Loucy (cell line): ENCODE results near the gene ABLIM2.

Experiments used
- H2AFZ ChIP-seq: fragments of 200-600 bp; sonication (generic); 2 replicates; pipeline ENCODE4 v1.6.0; 2016; ENCODE audit warnings: antibody characterized with exemption, mild to moderate bottlenecking, low read length, moderate library complexity
- H3F3A ChIP-seq: fragments of 200-600 bp; 2 replicates; pipeline ENCODE4 v1.6.0; 2016; ENCODE audit warnings: antibody characterized with exemption, low read depth, mild to moderate bottlenecking
- H3K27me3 ChIP-seq: fragments of 200-600 bp; sonication (generic); 2 replicates; pipeline ENCODE4 v1.6.1; 2014; ENCODE audit warnings: low read length, mild to moderate bottlenecking; ENCODE audit not compliant: insufficient read depth, poor library complexity, severe bottlenecking
- H3K36me3 ChIP-seq: fragments of 200-600 bp; sonication (generic); 2 replicates; pipeline ENCODE4 v1.6.1; 2016; ENCODE audit warnings: low read length; ENCODE audit not compliant: insufficient read depth
- H3K4me1 ChIP-seq: fragments of 200-600 bp; sonication (generic); 2 replicates; pipeline ENCODE4 v1.5.1; 2014; ENCODE audit warnings: low read length, mild to moderate bottlenecking; ENCODE audit not compliant: insufficient read depth, poor library complexity, severe bottlenecking
- H3K4me2 ChIP-seq: fragments of 200-600 bp; sonication (generic); 2 replicates; pipeline ENCODE4 v1.6.0; 2014; ENCODE audit warnings: antibody characterized with exemption, low read length, low read depth, mild to moderate bottlenecking; ENCODE audit not compliant: poor library complexity, severe bottlenecking
- H3K4me3 ChIP-seq: fragments of 200-600 bp; sonication (generic); 2 replicates; pipeline ENCODE4 v1.5.1; 2014; ENCODE audit warnings: low read length, mild to moderate bottlenecking, mixed read lengths; ENCODE audit not compliant: poor library complexity, severe bottlenecking
- H3K79me2 ChIP-seq: fragments of 200-600 bp; sonication (generic); 2 replicates; pipeline ENCODE4 v1.6.1; 2014; ENCODE audit warnings: low read length; ENCODE audit not compliant: insufficient read depth
- H3K9ac ChIP-seq: fragments of 200-600 bp; sonication (generic); 2 replicates; pipeline ENCODE4 v1.6.0; 2014; ENCODE audit warnings: mild to moderate bottlenecking, low read depth, low read length, moderate library complexity; ENCODE audit not compliant: poor library complexity, severe bottlenecking
- H3K9me2 ChIP-seq: fragments of 200-600 bp; sonication (generic); replicated peaks from 2 replicates; pipeline ENCODE4 v1.6.1; 2016; ENCODE audit warnings: low read depth, low read length, mixed read lengths
- H3K9me3 ChIP-seq: fragments of 200-600 bp; sonication (generic); 2 replicates; pipeline ENCODE4 v1.6.1; 2014; ENCODE audit warnings: mild to moderate bottlenecking, antibody characterized with exemption, low read length, low read depth; ENCODE audit not compliant: insufficient read depth
- H4K20me1 ChIP-seq: fragments of 200-600 bp; sonication (generic); 2 replicates; pipeline ENCODE4 v1.6.0; 2014; ENCODE audit warnings: antibody characterized with exemption, low read length, mild to moderate bottlenecking; ENCODE audit not compliant: insufficient read depth, poor library complexity, severe bottlenecking
- EZH2phosphoT487 ChIP-seq: fragments of 200-600 bp; IDR thresholded peaks from 2 replicates; pipeline ENCODE4 v1.6.1; 2018; ENCODE audit warnings: antibody characterized with exemption, mild to moderate bottlenecking, moderate library complexity, borderline replicate concordance
- TF ChIP-seq, protein P1 (sequence below): fragments of 200-600 bp; sonication (generic); conservative IDR thresholded peaks from 2 replicates; pipeline ENCODE4 v1.5.1; 2014; ENCODE audit warnings: mild to moderate bottlenecking, antibody characterized with exemption, low read length

The ABLIM2 gene

DNA sequence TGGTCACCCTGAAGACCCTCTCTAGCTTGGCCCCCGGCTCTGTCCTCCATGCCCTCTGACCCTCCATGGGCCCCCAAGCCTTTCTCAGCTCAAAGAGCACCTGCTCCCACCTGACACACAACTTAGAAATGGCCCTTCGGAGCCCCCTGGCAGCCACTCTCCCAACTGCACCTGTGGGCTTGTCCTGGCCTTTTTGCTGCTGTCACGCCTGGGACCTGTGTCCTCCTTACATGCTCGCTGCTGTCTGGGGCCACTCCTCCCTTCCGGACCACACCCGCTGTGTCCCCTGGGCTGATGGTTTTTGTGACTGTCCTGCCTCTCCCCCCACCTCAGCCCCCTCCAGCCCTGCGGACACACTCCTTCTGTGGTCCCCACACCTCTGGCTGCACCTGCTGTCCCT lies 112.7 kb downstream of the ABLIM2 start:
- Histone ChIP-seq H3K4me1 (no peaks in the 10 kb centered on the region), H3K79me2 (no peaks in the 10 kb centered on the region), H3K4me2 (no peak overlapping the region), H3F3A (no peaks in the 10 kb centered on the region), H4K20me1 (no peaks in the 10 kb centered on the region), H3K4me3 (no peak overlapping the region), H3K9me3 (peaks cover 3% of the 10 kb centered on the region; the same call in 1 of the 2 replicates), H3K27me3 (no peaks in the 10 kb centered on the region), H3K9ac (no peak overlapping the region), H3K36me3 (no peaks in the 10 kb centered on the region), H2AFZ (no peak overlapping the region), H3K9me2 (no peaks in the 10 kb centered on the region)
- no peak for TF ChIP-seq EZH2phosphoT487
- TF ChIP-seq, protein P1, sequence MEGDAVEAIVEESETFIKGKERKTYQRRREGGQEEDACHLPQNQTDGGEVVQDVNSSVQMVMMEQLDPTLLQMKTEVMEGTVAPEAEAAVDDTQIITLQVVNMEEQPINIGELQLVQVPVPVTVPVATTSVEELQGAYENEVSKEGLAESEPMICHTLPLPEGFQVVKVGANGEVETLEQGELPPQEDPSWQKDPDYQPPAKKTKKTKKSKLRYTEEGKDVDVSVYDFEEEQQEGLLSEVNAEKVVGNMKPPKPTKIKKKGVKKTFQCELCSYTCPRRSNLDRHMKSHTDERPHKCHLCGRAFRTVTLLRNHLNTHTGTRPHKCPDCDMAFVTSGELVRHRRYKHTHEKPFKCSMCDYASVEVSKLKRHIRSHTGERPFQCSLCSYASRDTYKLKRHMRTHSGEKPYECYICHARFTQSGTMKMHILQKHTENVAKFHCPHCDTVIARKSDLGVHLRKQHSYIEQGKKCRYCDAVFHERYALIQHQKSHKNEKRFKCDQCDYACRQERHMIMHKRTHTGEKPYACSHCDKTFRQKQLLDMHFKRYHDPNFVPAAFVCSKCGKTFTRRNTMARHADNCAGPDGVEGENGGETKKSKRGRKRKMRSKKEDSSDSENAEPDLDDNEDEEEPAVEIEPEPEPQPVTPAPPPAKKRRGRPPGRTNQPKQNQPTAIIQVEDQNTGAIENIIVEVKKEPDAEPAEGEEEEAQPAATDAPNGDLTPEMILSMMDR: no peak

DNA sequence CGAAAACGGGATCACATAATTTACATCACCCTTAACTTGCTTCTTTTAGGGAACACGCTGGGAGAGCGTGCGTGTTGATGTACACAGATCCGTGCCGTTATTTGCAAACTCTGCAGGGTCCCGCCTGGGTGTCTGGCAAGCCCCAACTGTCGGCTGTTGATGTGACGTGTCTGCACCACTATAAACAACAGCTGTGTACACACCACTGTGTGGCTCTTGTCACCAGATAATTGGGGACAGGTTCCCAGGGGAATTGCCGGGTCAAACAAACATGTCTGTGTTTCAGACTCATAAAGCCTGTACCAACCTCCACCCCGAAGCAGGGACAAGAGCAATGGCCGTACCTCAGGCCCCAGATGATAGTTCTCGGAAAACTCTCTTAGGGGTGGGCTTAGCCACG lies 113.9 kb downstream of the ABLIM2 start:
- Histone ChIP-seq H3K9ac (no peak overlapping the region), H3F3A (no peaks in the 10 kb centered on the region), H3K27me3 (no peaks in the 10 kb centered on the region), H2AFZ (no peak overlapping the region), H3K4me2 (no peak overlapping the region), H3K9me2 (no peaks in the 10 kb centered on the region), H3K79me2 (no peaks in the 10 kb centered on the region), H4K20me1 (no peaks in the 10 kb centered on the region), H3K36me3 (no peaks in the 10 kb centered on the region), H3K4me3 (no peak overlapping the region), H3K9me3 (no peaks in the 10 kb centered on the region; the same call in 1 of the 2 replicates), H3K4me1 (no peaks in the 10 kb centered on the region)
- TF ChIP-seq EZH2phosphoT487: no peak
- TF ChIP-seq, protein P1: no peak

DNA sequence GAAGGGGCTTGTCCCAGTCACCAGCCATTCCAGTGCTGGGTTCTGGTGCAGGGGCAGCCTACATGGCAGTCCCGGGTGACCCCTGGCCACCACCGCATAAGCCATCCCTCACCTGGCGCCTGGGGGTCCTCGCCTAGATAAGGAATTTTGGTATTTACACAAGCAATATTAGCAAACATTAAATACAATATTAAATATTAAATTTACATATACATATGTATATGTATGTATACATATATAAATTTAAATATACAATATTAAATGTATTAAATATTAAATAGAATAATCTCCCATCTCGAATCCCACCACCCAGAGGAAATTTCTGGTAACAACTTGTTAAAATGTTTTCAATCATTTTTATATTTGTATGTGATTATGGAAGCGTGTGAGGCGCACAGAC lies 114.4 kb downstream of the ABLIM2 start:
- H3K9ac ChIP-seq: no peak overlapping the region
- no peaks in the 10 kb centered on the region for H3K4me1 ChIP-seq
- H3F3A ChIP-seq: no peaks in the 10 kb centered on the region
- no peaks in the 10 kb centered on the region for H3K79me2 ChIP-seq
- H4K20me1 ChIP-seq: no peaks in the 10 kb centered on the region
- no peaks in the 10 kb centered on the region for H3K36me3 ChIP-seq
- no peak overlapping the region for H3K4me2 ChIP-seq
- H3K27me3 ChIP-seq: no peaks in the 10 kb centered on the region
- no peak overlapping the region for H2AFZ ChIP-seq
- no peak overlapping the region for H3K4me3 ChIP-seq
- TF ChIP-seq, protein P1: no peak
- H3K9me3 ChIP-seq: no peaks in the 10 kb centered on the region; the same call in 1 of the 2 replicates
- H3K9me2 ChIP-seq: no peaks in the 10 kb centered on the region
